Kidney tubule cell (primary cell): ENCODE results near the gene TUT1.

Source experiments
- DNase-seq: peaks from one replicate; pipeline ENCODE4 v3.0.0-alpha.2; 2018; ENCODE audit warnings: low spot score

Gene TUT1

DNA sequence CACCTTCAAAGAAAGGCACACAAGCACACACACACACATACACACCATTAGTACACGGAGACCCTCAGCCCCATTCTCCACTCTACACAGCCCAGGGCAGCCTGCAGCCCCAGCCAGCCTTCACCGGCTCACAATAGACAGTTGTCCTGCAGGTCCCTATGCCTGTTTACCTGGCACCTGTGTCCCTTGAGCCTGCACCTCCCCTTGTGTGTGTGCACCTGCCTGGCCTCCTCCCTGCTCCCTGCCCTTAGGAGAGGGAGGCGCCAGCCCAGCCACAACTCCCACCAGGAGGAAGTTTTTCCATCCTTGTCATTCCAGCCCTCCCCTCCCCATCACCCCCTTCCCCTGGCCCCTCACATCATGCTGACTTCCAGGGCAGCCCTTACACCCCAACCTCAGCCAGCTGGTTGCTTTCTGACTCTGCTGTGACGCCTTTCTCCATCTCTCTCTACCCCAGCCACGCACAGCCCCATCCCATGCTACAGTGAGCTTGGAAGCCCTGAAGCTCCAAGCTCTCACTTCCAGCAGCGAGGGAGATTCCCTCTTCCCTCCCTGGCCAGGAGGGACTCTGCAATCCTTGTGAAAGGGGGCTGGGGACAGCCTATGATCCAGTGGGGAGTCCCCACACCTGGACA lies 49.1 kb downstream of the TUT1 start:
- peak; percentile 31 for DNase-seq

DNA sequence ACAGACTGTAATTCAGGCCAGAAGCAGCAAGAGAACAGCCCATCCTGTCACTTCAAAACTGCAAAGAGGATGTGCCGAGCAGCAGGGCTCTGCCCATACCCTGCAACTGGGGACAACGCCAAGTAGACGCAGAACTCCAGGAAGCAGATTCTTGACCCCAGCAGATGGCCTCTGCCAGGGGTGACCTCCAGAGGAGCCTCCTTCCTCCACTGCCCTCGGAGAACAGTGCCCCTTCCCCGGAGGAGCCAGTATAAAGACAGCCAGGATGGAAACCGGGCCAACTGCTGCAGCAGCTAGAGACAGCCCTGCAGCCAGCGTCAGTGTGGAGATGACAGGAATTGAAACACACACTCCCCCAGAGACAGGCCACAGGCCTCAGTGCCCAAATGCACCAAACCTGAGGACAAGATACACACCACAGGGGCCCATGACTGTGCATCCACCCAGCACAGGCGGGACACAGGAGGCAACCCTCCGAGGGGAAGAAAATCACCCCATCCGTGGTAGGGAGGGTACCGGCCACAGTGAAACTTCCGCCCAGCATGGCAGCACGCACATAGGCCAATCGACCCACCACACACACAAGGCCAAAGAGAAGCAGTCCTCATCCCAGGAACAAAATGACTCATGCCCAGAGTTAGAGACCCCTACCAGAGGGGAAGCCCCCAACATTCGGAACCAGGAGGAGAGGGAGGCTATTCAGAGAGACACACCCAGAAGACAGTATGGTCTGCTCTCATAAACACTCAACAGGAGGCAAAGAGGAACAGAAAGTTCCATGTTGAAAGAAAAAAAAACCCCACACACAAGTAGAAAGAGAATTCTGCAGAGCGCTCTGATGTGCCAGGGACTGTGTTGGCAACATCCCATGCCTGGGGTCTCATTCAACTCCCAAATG lies 50.3 kb downstream of the TUT1 start:
- DNase-seq: peak; percentile 23

DNA sequence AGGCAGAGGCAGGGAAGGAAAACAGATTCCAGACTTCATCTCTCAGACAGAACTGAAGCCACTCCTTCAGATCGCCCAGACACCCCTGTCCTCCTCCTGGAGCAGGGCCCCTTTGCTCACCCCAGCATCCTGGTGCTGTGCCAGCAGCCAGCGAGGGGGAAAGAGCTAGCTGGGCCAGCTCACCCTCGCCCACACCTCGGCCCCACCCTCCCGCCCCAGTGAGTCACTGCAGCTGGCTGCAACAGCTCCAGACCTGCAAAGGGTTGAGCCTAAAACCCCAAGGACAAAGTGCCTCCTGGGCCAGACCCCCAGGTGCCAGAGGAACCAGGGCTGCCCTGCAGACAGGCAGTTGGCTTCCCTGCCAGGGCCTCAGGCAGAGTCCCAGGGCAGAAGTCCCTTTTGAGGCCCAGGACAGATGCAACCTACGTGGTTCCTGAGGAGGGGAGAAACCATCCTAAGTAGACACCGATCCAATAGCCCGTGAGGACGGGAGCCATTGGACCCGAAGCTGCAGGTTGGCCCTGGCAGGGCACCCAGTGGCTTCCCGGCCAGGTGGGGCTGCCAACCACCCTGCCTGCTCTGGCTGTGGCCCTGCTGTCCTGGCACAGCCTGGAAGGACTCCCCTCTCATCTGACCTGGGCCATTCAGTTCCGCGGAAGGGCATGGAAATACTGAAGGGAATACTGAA lies 51.9 kb downstream of the TUT1 start:
- DNase-seq: peak; percentile 93

DNA sequence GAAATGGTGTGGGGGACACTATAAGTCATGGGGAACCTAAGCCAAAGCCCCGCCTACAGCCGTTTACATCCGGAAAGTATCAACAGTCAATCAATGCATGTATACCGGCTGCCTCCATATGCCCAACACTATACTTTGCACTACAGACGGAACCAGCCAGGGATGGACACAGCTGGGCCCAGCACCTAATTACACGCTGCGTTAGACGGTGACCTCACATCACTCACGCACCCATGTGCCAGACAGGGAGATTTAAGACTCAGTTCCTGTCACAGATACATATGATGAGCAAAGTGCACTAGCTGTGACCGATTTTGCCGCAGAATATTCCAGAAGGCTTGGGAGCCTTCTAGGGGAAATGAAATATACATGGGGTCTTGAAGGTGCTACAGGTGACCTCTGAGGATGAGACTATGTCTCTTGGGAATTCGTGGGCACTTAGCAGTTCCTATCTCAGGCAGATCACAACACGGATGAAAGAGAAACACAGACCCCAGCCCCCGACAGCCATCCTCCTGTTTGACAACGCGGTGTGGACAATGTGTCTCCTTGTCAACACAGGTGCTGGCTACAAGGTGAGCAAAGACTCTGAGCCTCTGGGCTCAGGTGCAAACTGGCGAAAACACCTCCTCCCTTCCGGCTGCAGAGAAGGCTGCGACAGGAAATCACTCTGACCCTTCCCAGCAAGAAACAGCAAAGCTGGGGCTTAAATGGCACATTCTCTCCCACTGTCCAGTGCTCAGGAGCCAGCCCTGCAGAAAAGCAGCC lies 52.7 kb downstream of the TUT1 start:
- DNase-seq: no peak

DNA sequence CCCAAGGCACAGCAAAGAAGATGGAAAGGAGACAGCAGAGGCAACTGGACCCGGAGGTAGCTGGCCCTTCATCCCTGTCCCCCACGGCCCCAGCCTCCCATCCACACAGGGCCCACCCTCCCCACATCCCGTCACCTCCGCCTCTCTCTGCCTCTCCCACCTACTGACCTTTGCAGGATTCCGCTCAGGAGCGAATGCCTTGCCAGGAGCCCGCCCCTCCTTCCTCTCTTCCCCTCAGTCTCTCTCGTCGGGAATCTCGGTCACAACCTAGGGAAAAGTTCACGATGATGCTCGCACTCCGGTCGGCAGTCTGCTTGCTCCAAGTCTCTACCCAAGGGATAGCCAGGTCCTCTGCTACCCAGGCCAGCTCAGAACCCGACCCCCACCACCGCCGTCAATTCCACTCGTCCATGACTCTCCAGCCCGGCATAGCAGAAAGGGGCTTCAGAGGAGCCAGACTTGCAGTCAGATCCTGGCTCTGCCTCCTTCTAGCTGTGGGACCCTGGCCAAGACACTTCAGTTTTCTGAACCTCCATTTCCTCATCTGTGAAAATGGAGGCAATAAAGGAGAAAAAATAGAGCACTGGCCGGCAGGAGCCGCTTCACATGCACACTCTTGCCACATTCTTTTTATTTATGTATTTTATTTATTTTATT lies 54.9 kb downstream of the TUT1 start:
- DNase-seq: no peak

DNA sequence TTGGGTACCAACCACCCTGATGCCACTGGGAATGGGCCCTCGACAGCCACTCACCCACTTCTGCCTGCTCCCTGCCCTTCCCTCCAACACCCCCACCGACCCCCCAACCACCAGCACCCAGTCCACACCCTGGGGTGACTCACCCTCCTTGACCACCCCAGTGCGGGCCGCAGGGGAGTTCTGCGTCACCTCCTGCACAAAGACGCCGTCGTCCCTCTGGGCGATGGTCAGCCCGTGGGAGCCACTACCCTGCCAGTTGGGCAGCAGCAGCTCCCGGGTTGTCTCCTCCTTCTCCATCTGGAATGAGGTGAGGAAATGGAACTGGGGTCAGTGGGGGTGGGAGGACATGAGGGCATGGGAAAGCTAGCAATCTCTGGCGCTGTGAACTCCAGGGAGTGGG lies 55.5 kb downstream of the TUT1 start:
- DNase-seq: no peak

DNA sequence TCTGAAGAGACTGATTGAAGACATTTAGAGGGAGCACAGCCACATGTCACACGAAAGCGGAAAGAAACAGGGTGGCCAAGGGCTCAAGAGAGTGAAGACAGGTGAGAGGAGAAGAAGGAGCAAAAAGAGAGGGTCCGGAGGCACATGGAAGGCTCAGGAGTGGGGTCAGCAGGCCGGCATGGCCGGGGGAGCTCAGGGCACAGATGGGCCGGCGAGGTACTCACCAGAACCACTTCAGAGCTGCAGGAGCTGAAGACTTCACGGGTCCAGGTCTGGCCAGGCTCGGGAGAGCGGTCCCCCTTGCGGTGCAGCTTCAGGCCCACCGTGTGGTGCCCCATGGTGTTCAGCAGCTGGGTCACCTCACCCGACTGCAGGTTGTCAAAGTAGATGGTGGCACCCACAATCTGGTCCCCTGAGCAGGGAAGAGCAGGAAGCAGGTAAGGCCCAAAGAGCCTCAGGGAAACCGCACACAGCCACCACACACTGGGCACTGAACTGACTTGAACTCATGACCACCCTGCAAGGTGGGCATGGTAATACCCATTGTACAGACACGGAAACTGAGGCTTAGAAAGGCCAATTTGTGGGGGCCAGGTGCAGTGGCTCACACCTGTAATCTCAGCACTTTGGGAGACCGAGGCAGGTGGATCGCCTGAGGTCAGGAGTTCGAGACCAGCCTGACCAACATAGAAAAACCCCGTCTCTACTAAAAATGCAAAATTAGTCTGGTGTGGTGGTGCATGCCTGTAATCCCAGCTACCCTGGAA lies 56.4 kb downstream of the TUT1 start:
- no peak for DNase-seq

DNA sequence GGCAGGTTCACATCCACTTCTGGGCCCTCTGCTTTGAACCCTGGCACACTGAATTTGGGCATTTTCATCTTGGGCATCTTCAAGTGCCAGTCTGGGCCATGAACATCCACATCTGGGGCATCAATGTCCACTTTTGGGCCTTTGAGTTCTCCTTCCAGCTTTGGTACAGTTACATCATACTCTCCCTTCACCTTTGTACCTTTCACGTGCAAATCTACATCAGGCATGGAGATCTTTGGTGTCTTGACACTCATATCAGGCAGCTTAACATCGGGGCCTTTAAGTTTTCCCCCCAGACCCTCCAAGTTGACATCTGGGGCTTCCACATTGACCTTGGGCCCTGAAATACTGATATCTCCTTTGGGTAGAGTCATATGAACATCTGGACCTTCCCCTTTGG lies 59.2 kb downstream of the TUT1 start:
- no peak for DNase-seq
